K562 (cell line): ENCODE data around the gene CPA4.

Experiments
- ATF3 ChIP-seq, 2 experiments: fragments of 450-650 bp in 1 of 2; sonication (generic) in 1 of 2; formaldehyde crosslinking in 1 of 2; IDR thresholded peaks in 1 of 2; conservative IDR thresholded peaks in 1 of 2; 2 replicates each; pipeline versions ENCODE4 v1.6.1 to v1.8.1; 2016 to 2023; ENCODE audit warnings: mild to moderate bottlenecking in 2 of 2, moderate library complexity in 2 of 2, inconsistent platforms in 1 of 2, missing genetic modification reagents in 1 of 2
- ATF7 ChIP-seq: fragments of 450-650 bp; IDR thresholded peaks from 2 replicates; pipeline ENCODE4 v1.7.1; 2014; ENCODE audit warnings: mild to moderate bottlenecking, moderate library complexity
- BCOR ChIP-seq: fragments of 450-650 bp; IDR thresholded peaks from 2 replicates; pipeline ENCODE4 v1.6.1; 2016
- ETV6 ChIP-seq, 3 experiments: fragments of 150-350 bp in 1 of 3; sonication (generic) in 1 of 3; formaldehyde crosslinking in 1 of 3; IDR thresholded peaks; 2 replicates each; pipeline versions ENCODE4 v1.6.1 to v1.8.0; 2014 to 2022; ENCODE audit warnings: borderline replicate concordance in 2 of 3, low read depth in 2 of 3, antibody characterized with exemption in 1 of 3, low read length in 1 of 3, mild to moderate bottlenecking in 1 of 3, missing genetic modification reagents in 1 of 3
- EZH2 ChIP-seq: IDR thresholded peaks from 2 replicates; pipeline ENCODE4 v1.6.1; 2012; ENCODE audit warnings: low read depth, mild to moderate bottlenecking, inconsistent platforms, low read length, borderline replicate concordance
- FOXK2 ChIP-seq, 2 experiments: fragments of 450-650 bp; IDR thresholded peaks in 1 of 2; conservative IDR thresholded peaks in 1 of 2; 2 replicates each; pipeline ENCODE4 v1.6.1; 2016; ENCODE audit warnings: low read depth in 2 of 2, mild to moderate bottlenecking in 1 of 2
- MXD1 ChIP-seq: fragments of 250-450 bp; sonication (Bioruptor Pico); IDR thresholded peaks from 2 replicates; pipeline ENCODE4 v1.8.0; 2021; ENCODE audit warnings: borderline replicate concordance, mild to moderate bottlenecking, moderate library complexity; ENCODE audit not compliant: poor library complexity, severe bottlenecking
- NR1H2 ChIP-seq: sonication (generic); formaldehyde crosslinking; IDR thresholded peaks from 2 replicates; pipeline ENCODE4 v1.4.0; 2020; ENCODE audit warnings: mild to moderate bottlenecking, missing genetic modification reagents
- NR2C2 ChIP-seq, 2 experiments: fragments of 200-800 bp in 1 of 2; sonication (Bioruptor generic) in 1 of 2; sonication (generic) in 1 of 2; formaldehyde crosslinking in 1 of 2; IDR thresholded peaks; 2 replicates each; pipeline versions ENCODE4 v1.6.1 to v1.8.0; 2016 to 2022; ENCODE audit warnings: mild to moderate bottlenecking in 1 of 2, missing compliant biosample characterization in 1 of 2, missing genetic modification characterization in 1 of 2, missing genetic modification reagents in 1 of 2
- POLR2A ChIP-seq: fragments of 450-650 bp; conservative IDR thresholded peaks from 2 replicates; pipeline ENCODE4 v1.6.1; 2016
- SP2 ChIP-seq: IDR thresholded peaks from 2 replicates; pipeline ENCODE4 v1.6.1; 2011; ENCODE audit warnings: mild to moderate bottlenecking, low read depth, low read length, moderate library complexity; ENCODE audit not compliant: poor library complexity, severe bottlenecking; ENCODE audit errors: extremely low read depth
- ZBTB33 ChIP-seq: sonication (generic); formaldehyde crosslinking; IDR thresholded peaks from 2 replicates; pipeline ENCODE4 v1.8.1; 2023; ENCODE audit warnings: mild to moderate bottlenecking, missing genetic modification reagents
- ZMIZ1 ChIP-seq, 2 experiments: fragments of 150-350 bp in 1 of 2; IDR thresholded peaks; 2 replicates each; pipeline ENCODE4 v1.6.1; 2012 to 2016; ENCODE audit warnings: low read depth in 2 of 2, low read length in 2 of 2, mild to moderate bottlenecking in 1 of 2, moderate library complexity in 1 of 2
- ZNF639 ChIP-seq, 2 experiments: fragments of 200-800 bp in 1 of 2; sonication (Bioruptor generic) in 1 of 2; sonication (generic) in 1 of 2; formaldehyde crosslinking in 1 of 2; IDR thresholded peaks in 1 of 2; conservative IDR thresholded peaks in 1 of 2; 2 replicates each; pipeline versions ENCODE4 v1.5.0 to v1.6.1; 2016 to 2020; ENCODE audit warnings: missing compliant biosample characterization in 1 of 2, missing genetic modification characterization in 1 of 2, missing genetic modification reagents in 1 of 2

GRCh38 chr7:130303127-130303526, 10.2 kb downstream of the CPA4 start:
- TF ChIP-seq ATF7 (no peak), POLR2A (no peak), ZNF639 (CRISPR knock-in tag; conservative IDR thresholded peaks at IDR 0.05 in 1 of 2, IDR thresholded peaks at IDR 0.05 in 1 of 2) (no peak), FOXK2 (conservative IDR thresholded peaks at IDR 0.05 in 1 of 2, IDR thresholded peaks at IDR 0.05 in 1 of 2; ENCODE audit: low read depth in 2 of 2) (no peak), SP2 (no peak), ETV6 (IDR thresholded peaks at IDR 0.05; ENCODE audit: borderline replicate concordance in 1 of 2, low read depth in 2 of 2, low read length in 1 of 2) (no peak), ETV6 (CRISPR knock-in tag; IDR thresholded peaks at IDR 0.05; ENCODE audit: borderline replicate concordance) (no peak), NR2C2 (CRISPR knock-in tag; IDR thresholded peaks at IDR 0.05) (no peak), NR2C2 (tag; IDR thresholded peaks at IDR 0.05) (no peak), BCOR (no peak), MXD1 (CRISPR knock-in tag) (no peak), ZBTB33 (CRISPR knock-in tag) (no peak), EZH2 (no peak), ATF3 (IDR thresholded peaks at IDR 0.05) (no peak), ATF3 (CRISPR knock-in tag; conservative IDR thresholded peaks at IDR 0.05) (no peak), NR1H2 (CRISPR knock-in tag) (no peak), ZMIZ1 (IDR thresholded peaks at IDR 0.05; ENCODE audit: low read depth in 2 of 2, low read length in 2 of 2) (no peak)
